Skeletal muscle tissue (tissue), 4 donors: ENCODE results near the gene SALL3. TPM values are rescaled to one million over a fixed set of nuclear protein-coding genes. Genes with fewer than 3 reads are reported as not detected.
"Not testable (repeated sequence)": the region's sequence is repeated elsewhere in the genome, so short reads cannot be mapped to it uniquely, and the experiment has no call there.

Experiments used
- H3K27ac ChIP-seq: one replicate; pipeline ENCODE4 v1.7.0; 2013; ENCODE audit warnings: mild to moderate bottlenecking, low read depth, low read length, inconsistent platforms
- H3K27me3 ChIP-seq, 3 donors: one replicate each; pipeline ENCODE4 v1.7.0; 2013; ENCODE audit warnings: low read length in 3 of 3; ENCODE audit not compliant: control insufficient read depth in 3 of 3, insufficient read depth in 3 of 3
- H3K36me3 ChIP-seq, 3 donors: one replicate each; pipeline ENCODE4 v1.7.0; 2013; ENCODE audit warnings: low read length in 3 of 3; ENCODE audit not compliant: control insufficient read depth in 3 of 3, insufficient read depth in 3 of 3
- H3K4me1 ChIP-seq, 3 donors: one replicate each; pipeline ENCODE4 v1.7.0; 2013; ENCODE audit warnings: low read length in 3 of 3, mild to moderate bottlenecking in 3 of 3; ENCODE audit not compliant: control insufficient read depth in 3 of 3, insufficient read depth in 3 of 3
- H3K4me3 ChIP-seq, 3 donors: one replicate each; pipeline ENCODE4 v1.7.0; 2013; ENCODE audit warnings: low read length in 3 of 3
- H3K9ac ChIP-seq, 3 donors: one replicate each; pipeline ENCODE4 v1.7.0; 2013; ENCODE audit warnings: low read length in 3 of 3, mild to moderate bottlenecking in 3 of 3, moderate library complexity in 2 of 3, low read depth in 1 of 3
- H3K9me3 ChIP-seq, 3 donors: one replicate each; pipeline ENCODE4 v1.7.0; 2013; ENCODE audit warnings: low read length in 3 of 3; ENCODE audit not compliant: control insufficient read depth in 3 of 3
- total RNA-seq: library from RNA; depleted of rRNA; stranded (reverse); fragments of >200 nt; gene quantifications from one replicate; pipeline ENCODE4 v1.2.3, GENCODE V29; 2014
- donor health status: Osteomylitis.

The SALL3 gene
- total RNA-seq, 1 donor from 2014 or later, result not detected

- Histone ChIP-seq H3K4me1 (no peaks in the 10 kb centered on the region), H3K4me3 (no peak overlapping the region), H3K36me3 (no peaks in the 10 kb centered on the region), H3K9ac (no peak overlapping the region), H3K27me3 (peaks cover 0 to 4% (median 0%) of the 10 kb centered on the region in 3 donors), H3K27ac (no peak overlapping the region), H3K9me3 (peaks cover 0 to 4% (median 0%) of the 10 kb centered on the region in 3 donors)
Observed at GRCh38 chr18:78960709-78961108, 18.9 kb upstream of the SALL3 start.

GRCh38 chr18:78962098-78962497 is 17.5 kb upstream of the SALL3 start:
- H3K27ac ChIP-seq, result no peak overlapping the region
- no peaks in the 10 kb centered on the region for H3K36me3 ChIP-seq
- H3K9ac ChIP-seq, result no peak overlapping the region
- peaks cover 0 to 4% (median 0%) of the 10 kb centered on the region in 3 donors for H3K9me3 ChIP-seq
- peaks cover 9 to 13% (median 9%) of the 10 kb centered on the region in 3 donors for H3K27me3 ChIP-seq
- no peak overlapping the region for H3K4me3 ChIP-seq
- H3K4me1 ChIP-seq, result no peaks in the 10 kb centered on the region

GRCh38 chr18:78964727-78965126 is 14.9 kb upstream of the SALL3 start:
- H3K4me1 ChIP-seq, H3K9ac ChIP-seq, H3K27ac ChIP-seq, H3K4me3 ChIP-seq, H3K36me3 ChIP-seq, H3K9me3 ChIP-seq: not testable (repeated sequence)
- peaks cover 16 to 30% (median 23%) of the 10 kb centered on the region in 3 donors for H3K27me3 ChIP-seq

- Histone ChIP-seq H3K9ac (no peak overlapping the region), H3K9me3 (peaks cover 0 to 4% (median 0%) of the 10 kb centered on the region in 3 donors), H3K27me3 (peaks cover 16 to 32% (median 28%) of the 10 kb centered on the region in 3 donors), H3K27ac (no peak overlapping the region), H3K4me3 (no peak overlapping the region), H3K36me3 (no peaks in the 10 kb centered on the region), H3K4me1 (no peaks in the 10 kb centered on the region)
Observed at GRCh38 chr18:78965260-78965659, 14.4 kb upstream of the SALL3 start.

- peaks cover 0 to 6% (median 3%) of the 10 kb centered on the region in 3 donors for H3K9me3 ChIP-seq
- H3K36me3 ChIP-seq, result no peaks in the 10 kb centered on the region
- no peak overlapping the region for H3K4me3 ChIP-seq
- no peak overlapping the region for H3K27ac ChIP-seq
- no peaks in the 10 kb centered on the region for H3K4me1 ChIP-seq
- no peak overlapping the region for H3K9ac ChIP-seq
- peaks cover 23 to 39% (median 37%) of the 10 kb centered on the region in 3 donors for H3K27me3 ChIP-seq
Observed at GRCh38 chr18:78965917-78966792, 13.5 kb upstream of the SALL3 start.

- Histone ChIP-seq H3K9me3 (peaks cover 0 to 6% (median 3%) of the 10 kb centered on the region in 3 donors), H3K27ac (no peak overlapping the region), H3K4me3 (no peak overlapping the region), H3K9ac (no peak overlapping the region), H3K36me3 (no peaks in the 10 kb centered on the region), H3K27me3 (peaks cover 29 to 45% (median 43%) of the 10 kb centered on the region in 3 donors), H3K4me1 (no peaks in the 10 kb centered on the region)
Observed at GRCh38 chr18:78966793-78967106, 12.9 kb upstream of the SALL3 start.

GRCh38 chr18:78967692-78968091 is 11.9 kb upstream of the SALL3 start:
- H3K27ac ChIP-seq, result no peak overlapping the region
- H3K4me1 ChIP-seq, result no peaks in the 10 kb centered on the region
- H3K4me3 ChIP-seq, result no peak overlapping the region
- H3K36me3 ChIP-seq, result no peaks in the 10 kb centered on the region
- no peak overlapping the region for H3K9ac ChIP-seq
- H3K27me3 ChIP-seq, result peaks cover 38 to 53% (median 52%) of the 10 kb centered on the region in 3 donors
- peaks cover 0 to 6% (median 3%) of the 10 kb centered on the region in 3 donors for H3K9me3 ChIP-seq

GRCh38 chr18:78969574-78970315 is 9.9 kb upstream of the SALL3 start:
- Histone ChIP-seq H3K4me1 (peaks cover 0 to 6% (median 0%) of the 10 kb centered on the region in 3 donors), H3K9ac (no peak overlapping the region), H3K4me3 (no peak overlapping the region), H3K27ac (no peak overlapping the region), H3K36me3 (no peaks in the 10 kb centered on the region), H3K27me3 (peaks cover 54 to 73% (median 73%) of the 10 kb centered on the region in 3 donors), H3K9me3 (peaks cover 0 to 3% (median 3%) of the 10 kb centered on the region in 3 donors)

GRCh38 chr18:78970774-78971333 is 8.8 kb upstream of the SALL3 start:
- peaks cover 66 to 83% (median 80%) of the 10 kb centered on the region in 3 donors for H3K27me3 ChIP-seq

More at GRCh38 chr18:78970774-78971333, 8.8 kb upstream of the SALL3 start:
- H3K4me1 ChIP-seq, result peaks cover 0 to 6% (median 0%) of the 10 kb centered on the region in 3 donors
- H3K36me3 ChIP-seq, result no peaks in the 10 kb centered on the region
- no peak overlapping the region for H3K9ac ChIP-seq
- H3K27ac ChIP-seq, result no peak overlapping the region
- peaks cover 0 to 3% (median 3%) of the 10 kb centered on the region in 3 donors for H3K9me3 ChIP-seq
- no peak overlapping the region for H3K4me3 ChIP-seq
